HepG2 (cell line): ENCODE measurements around the gene KDM2B. TPM values are rescaled to one million over a fixed set of nuclear protein-coding genes. Genes with fewer than 3 reads are reported as not detected.

ENCODE experiments used
- ATAC-seq: fragments of 200-7000 bp; cut with Tn5 transposase; 3 replicates; pipeline ENCODE4 v1.9.1; 2020; ENCODE audit warnings: mild to moderate bottlenecking, moderate library complexity
- BruUV-seq: library from RNA; stranded (reverse); fragments of 400-500 nt; replicated peaks from 2 replicates; lab custom pipeline; 2021; lab: Mats Ljungman, UMichigan
- CTCF ChIA-PET: fragments of 300-600 bp; formaldehyde crosslinking; extraction: SDS; loops from one replicate; lab custom pipeline; 2021; ENCODE audit warnings: low total read pairs, inconsistent platforms, low intra/inter-chr PET ratio; lab: Yijun Ruan, JAX
- POLR2A ChIA-PET: fragments of 350-600 bp; sonication (Branson Sonifier 250); formaldehyde crosslinking; loops from one replicate; lab custom pipeline; 2020; ENCODE audit warnings: antibody characterized with exemption, inconsistent platforms; lab: Yijun Ruan, JAX
- DNase-seq: peaks from one replicate; pipeline ENCODE4 v3.0.0-alpha.2; 2015; ENCODE audit warnings: low spot score
- FAIRE-seq: peaks from 3 replicates; lab custom pipeline; 2011; peaks lifted over from hg19 to GRCh38; lab: Jason Lieb, UNC
- H2AFZ ChIP-seq: one replicate; pipeline ENCODE4 v1.6.1; 2011; ENCODE audit warnings: low read length, inconsistent platforms
- H3K27ac ChIP-seq: fragments of 300-600 bp; 3 replicates; pipeline ENCODE4 v1.8.0; 2011; ENCODE audit warnings: mixed run types, mild to moderate bottlenecking, mixed read lengths, low read length, inconsistent platforms; ENCODE audit not compliant: insufficient read depth; ENCODE audit errors: extremely low read length
- H3K27me3 ChIP-seq, 2 experiments: fragments of 200-600 bp in 1 of 2; 2 replicates in 1 of 2; 3 replicates in 1 of 2; pipeline versions ENCODE4 v1.6.0 to v1.8.0; 2011; ENCODE audit warnings: low read length in 2 of 2, mild to moderate bottlenecking in 2 of 2, moderate library complexity in 2 of 2, inconsistent platforms in 1 of 2; ENCODE audit not compliant: insufficient read depth in 2 of 2, control insufficient read depth in 1 of 2
- H3K36me3 ChIP-seq, 2 experiments: fragments of 200-600 bp in 1 of 2; replicated peaks in 1 of 2; 2 replicates in 1 of 2; 3 replicates in 1 of 2; pipeline versions ENCODE4 v1.5.1 to v1.8.0; 2011; ENCODE audit warnings: low read length in 2 of 2, inconsistent platforms in 1 of 2; ENCODE audit not compliant: insufficient read depth in 2 of 2, control insufficient read depth in 1 of 2
- H3K4me1 ChIP-seq: 2 replicates; pipeline ENCODE4 v1.5.1; 2012; ENCODE audit warnings: low read length, inconsistent platforms; ENCODE audit not compliant: insufficient read depth
- H3K4me2 ChIP-seq: 2 replicates; pipeline ENCODE4 v1.6.0; 2011; ENCODE audit warnings: low read depth, low read length, inconsistent platforms
- H3K4me3 ChIP-seq, 3 experiments: fragments of 200-600 bp in 1 of 3; sonication (generic), shearing (Covaris generic) in 1 of 3; replicated peaks in 1 of 3; 2 replicates each; pipeline ENCODE4 v1.5.1; 2011 to 2016; ENCODE audit warnings: low read length in 3 of 3, inconsistent platforms in 2 of 3, low read depth in 2 of 3, mild to moderate bottlenecking in 2 of 3, control low read depth in 1 of 3, mixed read lengths in 1 of 3; ENCODE audit not compliant: insufficient read depth in 1 of 3
- H3K79me2 ChIP-seq: one replicate; pipeline ENCODE4 v1.6.1; 2011; ENCODE audit warnings: low read length, inconsistent platforms; ENCODE audit not compliant: insufficient read depth
- H3K9ac ChIP-seq: 2 replicates; pipeline ENCODE4 v1.6.0; 2011; ENCODE audit warnings: mild to moderate bottlenecking, low read depth, low read length, inconsistent platforms; ENCODE audit not compliant: insufficient read depth
- H3K9me3 ChIP-seq: 2 replicates; pipeline ENCODE4 v1.5.1; 2012; ENCODE audit warnings: mild to moderate bottlenecking, low read length
- H4K20me1 ChIP-seq: 2 replicates; pipeline ENCODE4 v1.6.0; 2011; ENCODE audit warnings: inconsistent platforms, mild to moderate bottlenecking, low read length, moderate library complexity; ENCODE audit not compliant: insufficient read depth
- HDAC6 ChIP-seq: fragments of 200-600 bp; sonication (generic); IDR thresholded peaks from 2 replicates; pipeline ENCODE4 v1.7.0; 2017; ENCODE audit warnings: mild to moderate bottlenecking, antibody characterized with exemption, low read length, low read depth
- STAG1 ChIP-seq: sonication (generic); formaldehyde crosslinking; IDR thresholded peaks from 2 replicates; pipeline ENCODE4 v1.4.0; 2020; ENCODE audit warnings: missing genetic modification reagents
- ZMYM3 ChIP-seq: sonication (generic); formaldehyde crosslinking; IDR thresholded peaks from 2 replicates; pipeline ENCODE4 v1.5.1; 2020; ENCODE audit warnings: mild to moderate bottlenecking, missing genetic modification reagents
- ZNF335 ChIP-seq: sonication (generic); formaldehyde crosslinking; IDR thresholded peaks from 2 replicates; pipeline ENCODE4 v1.4.0; 2020; ENCODE audit warnings: missing genetic modification reagents
- ZNF550 ChIP-seq: sonication (generic); formaldehyde crosslinking; IDR thresholded peaks from 2 replicates; pipeline ENCODE4 v1.4.0; 2020; ENCODE audit warnings: mild to moderate bottlenecking, missing genetic modification reagents, borderline replicate concordance
- ZNF782 ChIP-seq: sonication (generic); formaldehyde crosslinking; IDR thresholded peaks from 2 replicates; pipeline ENCODE4 v1.4.0; 2020; ENCODE audit warnings: missing genetic modification reagents, mild to moderate bottlenecking, borderline replicate concordance
- WGBS: methylation state at CpG from one replicate; pipeline ENCODE4 v1.1.6; 2017; ENCODE audit warnings: low lambda C conversion rate; 5-methylcytosine and 5-hydroxymethylcytosine counted together
- in situ Hi-C: cut with HindIII; loops from 2 replicates; pipeline ENCODE4 v1.10.0; 2017; ENCODE audit warnings: low pct_unique_long_range_greater_than_20kb; ENCODE audit not compliant: extremely low pct_ligation_motif_present
- intact Hi-C: fragments of 100-400 bp; cut with micrococcal nuclease; formaldehyde crosslinking; loops from one replicate; pipeline ENCODE4 v1.10.0; 2022; ENCODE audit not compliant: unreplicated experiment
- polyA plus RNA-seq, 8 experiments: library from polyadenylated mRNA; depleted of rRNA in 3 of 8; stranded (reverse) in 7 of 8; unstranded in 1 of 8; fragments of >200 nt; fragmentation: Illumina TruSeq in 4 of 8; extraction: Trizol in 4 of 8; gene quantifications; 2 replicates each; pipeline versions ENCODE4 v1.2.1 to v1.2.3, GENCODE V29; 2011 to 2016; ENCODE audit warnings: low read depth in 4 of 8, missing spikeins in 1 of 8, mixed read lengths in 1 of 8; ENCODE audit not compliant: insufficient read depth in 1 of 8
- total RNA-seq, 5 experiments: library from RNA; depleted of rRNA; stranded (reverse); fragments of >200 nt; fragmentation: Illumina TruSeq; extraction: Trizol; gene quantifications; 2 replicates each; pipeline ENCODE4 v1.2.3, GENCODE V29; 2016; ENCODE audit warnings: low read depth in 1 of 5
- TF ChIP-seq, protein P1 (sequence below): sonication (generic); formaldehyde crosslinking; IDR thresholded peaks from 2 replicates; pipeline ENCODE4 v1.5.0; 2020; ENCODE audit warnings: missing genetic modification reagents
- TF ChIP-seq, protein P2 (sequence below): sonication (generic); formaldehyde crosslinking; IDR thresholded peaks from 2 replicates; pipeline ENCODE4 v1.5.0; 2020; ENCODE audit warnings: mild to moderate bottlenecking, missing genetic modification reagents
- TF ChIP-seq, protein P3 (sequence below): sonication (generic); formaldehyde crosslinking; IDR thresholded peaks from 2 replicates; pipeline ENCODE4 v1.5.0; 2020; ENCODE audit warnings: mild to moderate bottlenecking, missing genetic modification reagents, moderate library complexity

The KDM2B gene
- total and polyA plus RNA-seq, 2 of the 13 experiments (the other 11 are each of a cell fraction or from before 2014, with no cell fraction given), result 17.5 to 26.1 TPM

DNA sequence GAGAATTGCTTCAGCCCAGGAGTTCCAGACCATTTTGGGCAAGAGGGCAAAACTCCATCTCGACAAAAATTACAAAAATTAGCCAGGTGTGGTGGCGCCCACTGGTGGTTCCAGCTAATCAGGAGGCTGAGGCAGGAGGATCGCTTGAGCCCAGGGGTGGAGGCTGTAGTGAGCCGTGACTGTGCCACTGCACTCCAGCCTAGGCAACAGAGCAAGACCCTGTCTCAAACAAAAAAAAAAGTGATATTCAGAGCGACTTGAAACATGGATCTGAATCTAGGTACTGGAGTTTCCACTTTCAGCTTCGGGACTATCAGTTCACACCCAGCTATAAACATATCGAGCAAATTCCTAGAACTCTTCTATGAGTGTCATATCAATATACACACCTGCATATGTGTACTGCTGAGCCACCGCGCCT is 197.2 kb downstream of the KDM2B start:
- no peaks in the 10 kb centered on the region for H3K9me3 ChIP-seq
- no peak overlapping the region for H3K9ac ChIP-seq
- no peak for TF ChIP-seq HDAC6
- peak; percentile 59; the same call in 1 of the 2 replicates for TF ChIP-seq ZMYM3 (CRISPR knock-in tag)
- TF ChIP-seq, protein P1, sequence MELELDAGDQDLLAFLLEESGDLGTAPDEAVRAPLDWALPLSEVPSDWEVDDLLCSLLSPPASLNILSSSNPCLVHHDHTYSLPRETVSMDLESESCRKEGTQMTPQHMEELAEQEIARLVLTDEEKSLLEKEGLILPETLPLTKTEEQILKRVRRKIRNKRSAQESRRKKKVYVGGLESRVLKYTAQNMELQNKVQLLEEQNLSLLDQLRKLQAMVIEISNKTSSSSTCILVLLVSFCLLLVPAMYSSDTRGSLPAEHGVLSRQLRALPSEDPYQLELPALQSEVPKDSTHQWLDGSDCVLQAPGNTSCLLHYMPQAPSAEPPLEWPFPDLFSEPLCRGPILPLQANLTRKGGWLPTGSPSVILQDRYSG (CRISPR knock-in tag), result no peak
- TF ChIP-seq ZNF335, result no peak
- TF ChIP-seq ZNF550 (CRISPR knock-in tag), result no peak
- TF ChIP-seq, protein P2, sequence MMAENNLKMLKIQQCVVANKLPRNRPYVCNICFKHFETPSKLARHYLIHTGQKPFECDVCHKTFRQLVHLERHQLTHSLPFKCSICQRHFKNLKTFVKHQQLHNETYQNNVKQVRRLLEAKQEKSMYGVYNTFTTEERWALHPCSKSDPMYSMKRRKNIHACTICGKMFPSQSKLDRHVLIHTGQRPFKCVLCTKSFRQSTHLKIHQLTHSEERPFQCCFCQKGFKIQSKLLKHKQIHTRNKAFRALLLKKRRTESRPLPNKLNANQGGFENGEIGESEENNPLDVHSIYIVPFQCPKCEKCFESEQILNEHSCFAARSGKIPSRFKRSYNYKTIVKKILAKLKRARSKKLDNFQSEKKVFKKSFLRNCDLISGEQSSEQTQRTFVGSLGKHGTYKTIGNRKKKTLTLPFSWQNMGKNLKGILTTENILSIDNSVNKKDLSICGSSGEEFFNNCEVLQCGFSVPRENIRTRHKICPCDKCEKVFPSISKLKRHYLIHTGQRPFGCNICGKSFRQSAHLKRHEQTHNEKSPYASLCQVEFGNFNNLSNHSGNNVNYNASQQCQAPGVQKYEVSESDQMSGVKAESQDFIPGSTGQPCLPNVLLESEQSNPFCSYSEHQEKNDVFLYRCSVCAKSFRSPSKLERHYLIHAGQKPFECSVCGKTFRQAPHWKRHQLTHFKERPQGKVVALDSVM, result peak; percentile 100
- TF ChIP-seq ZNF782 (CRISPR knock-in tag), result no peak
- TF ChIP-seq, protein P3, sequence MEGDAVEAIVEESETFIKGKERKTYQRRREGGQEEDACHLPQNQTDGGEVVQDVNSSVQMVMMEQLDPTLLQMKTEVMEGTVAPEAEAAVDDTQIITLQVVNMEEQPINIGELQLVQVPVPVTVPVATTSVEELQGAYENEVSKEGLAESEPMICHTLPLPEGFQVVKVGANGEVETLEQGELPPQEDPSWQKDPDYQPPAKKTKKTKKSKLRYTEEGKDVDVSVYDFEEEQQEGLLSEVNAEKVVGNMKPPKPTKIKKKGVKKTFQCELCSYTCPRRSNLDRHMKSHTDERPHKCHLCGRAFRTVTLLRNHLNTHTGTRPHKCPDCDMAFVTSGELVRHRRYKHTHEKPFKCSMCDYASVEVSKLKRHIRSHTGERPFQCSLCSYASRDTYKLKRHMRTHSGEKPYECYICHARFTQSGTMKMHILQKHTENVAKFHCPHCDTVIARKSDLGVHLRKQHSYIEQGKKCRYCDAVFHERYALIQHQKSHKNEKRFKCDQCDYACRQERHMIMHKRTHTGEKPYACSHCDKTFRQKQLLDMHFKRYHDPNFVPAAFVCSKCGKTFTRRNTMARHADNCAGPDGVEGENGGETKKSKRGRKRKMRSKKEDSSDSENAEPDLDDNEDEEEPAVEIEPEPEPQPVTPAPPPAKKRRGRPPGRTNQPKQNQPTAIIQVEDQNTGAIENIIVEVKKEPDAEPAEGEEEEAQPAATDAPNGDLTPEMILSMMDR (CRISPR knock-in tag), result peak; percentile 66
- TF ChIP-seq STAG1 (CRISPR knock-in tag), result peak; percentile 42
- TF ChIP-seq, all 625 proteins: peak for 4
- Histone ChIP-seq H3K4me2 (no peak overlapping the region), H3K36me3 (no peaks in the 10 kb centered on the region), H4K20me1 (no peaks in the 10 kb centered on the region), H3K27ac (no peak overlapping the region), H3K79me2 (no peaks in the 10 kb centered on the region), H3K27me3 (no peaks in the 10 kb centered on the region), H3K4me1 (peaks cover 16% of the 10 kb centered on the region), H2AFZ (no peak overlapping the region), H3K4me3 (no peak overlapping the region)
- no TSS peak for BruUV-seq
- WGBS, result 72% methylated on average over 9 of the region's 9 CpGs
- in situ Hi-C loops, result no loop called here
- intact Hi-C loops, result no loop called here
- no peak for FAIRE-seq
- DNase-seq, result no peak
- POLR2A ChIA-PET, result interaction anchor here (1.2 kb wide), 1 partner anchor 31 kb away, joined by 3 read pairs; the partner anchor contains the start of gene ANAPC5
- ATAC-seq, result no peak
- CTCF ChIA-PET, result interaction anchor here (1.3 kb wide), 1 partner anchor 49 kb away, joined by 3 read pairs; no protein-coding TSS in a partner anchor
